ENCODE results near the gene TENM4. TPM values are rescaled to one million over a fixed set of nuclear protein-coding genes. Genes with fewer than 3 reads are reported as not detected.

Gene TENM4
- total and polyA plus RNA-seq, 4 donors = 0.02 to 0.33 (median 0.14) TPM

GRCh38 chr11:79274636-79275331, 166.0 kb downstream of the TENM4 start:
- 60% methylated on average over 9 of the region's 9 CpGs for WGBS
- no peak overlapping the region for H3K9ac ChIP-seq (ENCODE audit: low read depth in 1 of 2, low read length in 2 of 2)
- no peak overlapping the region for H3K4me3 ChIP-seq (ENCODE audit: low read depth in 1 of 3, low read length in 3 of 3)
- no peaks in the 10 kb centered on the region for H3K4me1 ChIP-seq (ENCODE audit: control insufficient read depth in 4 of 4, insufficient read depth in 4 of 4, low read length in 3 of 4)
- no peak overlapping the region for H3K27ac ChIP-seq (ENCODE audit: low read depth in 1 of 2, low read length in 2 of 2)
- H3K27me3 ChIP-seq (ENCODE audit: control insufficient read depth in 4 of 4, insufficient read depth in 4 of 4, low read length in 3 of 4) = no peaks in the 10 kb centered on the region
- no peaks in the 10 kb centered on the region for H3K36me3 ChIP-seq (ENCODE audit: control insufficient read depth in 4 of 4, insufficient read depth in 3 of 4, low read depth in 1 of 4, low read length in 3 of 4)
- H3K9me3 ChIP-seq (ENCODE audit: control insufficient read depth in 4 of 4, low read length in 3 of 4) = no peaks in the 10 kb centered on the region
- DNase-seq (ENCODE audit: low spot score) = no peak
- TF ChIP-seq ZBTB33 (IDR thresholded peaks at IDR 0.05) (no peak), CTCF (IDR thresholded peaks at IDR 0.05; ENCODE audit: low read depth, low read length, missing input control) (no peak), RXRA (IDR thresholded peaks at IDR 0.05) (no peak), ATF3 (IDR thresholded peaks at IDR 0.05) (no peak)

- H3K27me3 ChIP-seq (ENCODE audit: control insufficient read depth in 4 of 4, insufficient read depth in 4 of 4, low read length in 3 of 4) = no peaks in the 10 kb centered on the region
- H3K27ac ChIP-seq (ENCODE audit: low read depth in 1 of 2, low read length in 2 of 2) = no peak overlapping the region
- WGBS = 74% methylated on average over 3 of the region's 3 CpGs
- H3K36me3 ChIP-seq (ENCODE audit: control insufficient read depth in 4 of 4, insufficient read depth in 3 of 4, low read depth in 1 of 4, low read length in 3 of 4) = no peaks in the 10 kb centered on the region
- no peak for DNase-seq (ENCODE audit: low spot score)
- no peak for TF ChIP-seq CTCF (IDR thresholded peaks at IDR 0.05; ENCODE audit: low read depth, low read length, missing input control)
- TF ChIP-seq REST (IDR thresholded peaks at IDR 0.05) = no peak
- H3K9me3 ChIP-seq (ENCODE audit: control insufficient read depth in 4 of 4, low read length in 3 of 4) = no peaks in the 10 kb centered on the region
- no peaks in the 10 kb centered on the region for H3K4me1 ChIP-seq (ENCODE audit: control insufficient read depth in 4 of 4, insufficient read depth in 4 of 4, low read length in 3 of 4)
- H3K4me3 ChIP-seq (ENCODE audit: low read depth in 1 of 3, low read length in 3 of 3) = no peak overlapping the region
- H3K9ac ChIP-seq (ENCODE audit: low read depth in 1 of 2, low read length in 2 of 2) = no peak overlapping the region
Observed at GRCh38 chr11:79273781-79274180, 167.0 kb downstream of the TENM4 start.
